Measurements from ENCODE around the gene SS18L1.

SS18L1 gene

GRCh38 chr20:62192635-62193034 lies 49.1 kb downstream of the SS18L1 start:
- no peak for TF ChIP-seq CTCF (IDR thresholded peaks at IDR 0.05; ENCODE audit: borderline replicate concordance, control extremely low read depth, extremely low read depth, insufficient read depth, missing control alignments)
- DNase-seq (ENCODE audit: low spot score), result no peak
- in situ Hi-C loops (cut with MboI; ENCODE audit: low sequenced_read_pairs, unreplicated experiment), result no loop called here

- no peak for DNase-seq (ENCODE audit: low spot score)
- in situ Hi-C loops (cut with MboI; ENCODE audit: low sequenced_read_pairs, unreplicated experiment), result no loop called here
- TF ChIP-seq CTCF (IDR thresholded peaks at IDR 0.05; ENCODE audit: borderline replicate concordance, control extremely low read depth, extremely low read depth, insufficient read depth, missing control alignments), result no peak
Observed at GRCh38 chr20:62193079-62194025, 49.8 kb downstream of the SS18L1 start.

- no peak for TF ChIP-seq CTCF (IDR thresholded peaks at IDR 0.05; ENCODE audit: borderline replicate concordance, control extremely low read depth, extremely low read depth, insufficient read depth, missing control alignments)
- in situ Hi-C loops (cut with MboI; ENCODE audit: low sequenced_read_pairs, unreplicated experiment), result no loop called here
- no peak for DNase-seq (ENCODE audit: low spot score)
Observed at GRCh38 chr20:62195075-62195405, 51.5 kb downstream of the SS18L1 start.

GRCh38 chr20:62195736-62196135 lies 52.2 kb downstream of the SS18L1 start:
- in situ Hi-C loops (cut with MboI; ENCODE audit: low sequenced_read_pairs, unreplicated experiment), result no loop called here
- no peak for TF ChIP-seq CTCF (IDR thresholded peaks at IDR 0.05; ENCODE audit: borderline replicate concordance, control extremely low read depth, extremely low read depth, insufficient read depth, missing control alignments)
- DNase-seq (ENCODE audit: low spot score), result no peak

- TF ChIP-seq CTCF (IDR thresholded peaks at IDR 0.05; ENCODE audit: borderline replicate concordance, control extremely low read depth, extremely low read depth, insufficient read depth, missing control alignments), result no peak
- in situ Hi-C loops (cut with MboI; ENCODE audit: low sequenced_read_pairs, unreplicated experiment), result no loop called here
- no peak for DNase-seq (ENCODE audit: low spot score)
Observed at GRCh38 chr20:62196286-62196685, 52.7 kb downstream of the SS18L1 start.

GRCh38 chr20:62197311-62197710 lies 53.7 kb downstream of the SS18L1 start:
- in situ Hi-C loops (cut with MboI; ENCODE audit: low sequenced_read_pairs, unreplicated experiment), result no loop called here
- no peak for DNase-seq (ENCODE audit: low spot score)
- TF ChIP-seq CTCF (IDR thresholded peaks at IDR 0.05; ENCODE audit: borderline replicate concordance, control extremely low read depth, extremely low read depth, insufficient read depth, missing control alignments), result no peak

All from GM13976 (cell line).